ENCODE results near the gene SNX14. TPM values are rescaled to one million over a fixed set of nuclear protein-coding genes. Genes with fewer than 3 reads are reported as not detected.
"Not testable (repeated sequence)": the region's sequence is repeated elsewhere in the genome, so short reads cannot be mapped to it uniquely, and the experiment has no call there.

Gene SNX14
- total RNA-seq, 2 donors from 2014 or later, result 50.6 to 61.7 TPM

DNA sequence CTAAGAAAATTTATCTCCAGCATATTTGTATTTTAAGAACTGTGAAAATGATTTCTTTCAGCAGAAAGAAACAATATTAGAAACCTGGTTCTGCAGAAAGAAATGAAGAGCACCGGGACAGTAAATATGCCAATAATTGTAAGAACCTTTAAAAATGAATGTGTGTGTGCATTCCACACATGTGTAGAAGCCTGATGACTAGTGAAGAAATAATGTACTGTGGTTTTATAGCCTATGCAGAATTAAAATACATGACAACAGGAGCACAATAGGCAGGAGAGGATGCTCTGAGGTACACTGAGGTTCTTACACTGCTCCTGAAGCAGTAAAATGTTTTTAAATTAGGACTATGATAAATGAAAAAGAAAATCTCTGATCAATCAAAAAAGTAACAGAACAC, 48.9 kb downstream of the SNX14 start:
- ATAC-seq (replicated peaks in 1 of 2), result no peak
- Mint-ChIP-seq H3K27me3 (ENCODE audit: low read depth) (no peaks in the 10 kb centered on the region), H3K9me3 (no peaks in the 10 kb centered on the region), H3K36me3 (ENCODE audit: insufficient read depth in 2 of 2) (peaks cover 4 to 20% of the 10 kb centered on the region in 2 donors), H3K27ac (no peak overlapping the region), H3K4me1 (ENCODE audit: low read depth) (no peaks in the 10 kb centered on the region), H3K4me3 (no peak overlapping the region)
- DNase-seq, result no peak

GRCh38 chr6:85537055-85537494, 56.6 kb downstream of the SNX14 start:
- Mint-ChIP-seq H3K27me3 (ENCODE audit: low read depth) (no peaks in the 10 kb centered on the region), H3K4me3 (no peak overlapping the region), H3K9me3 (no peaks in the 10 kb centered on the region), H3K4me1 (ENCODE audit: low read depth) (no peaks in the 10 kb centered on the region), H3K27ac (no peak overlapping the region), H3K36me3 (ENCODE audit: insufficient read depth in 2 of 2) (peaks cover 0 to 6% of the 10 kb centered on the region in 2 donors)
- DNase-seq (no peak), ATAC-seq (replicated peaks in 1 of 2) (no peak)

- not testable (repeated sequence) for ATAC-seq (replicated peaks in 1 of 2); H3K4me3 Mint-ChIP-seq; H3K27me3 Mint-ChIP-seq (ENCODE audit: low read depth); DNase-seq; H3K9me3 Mint-ChIP-seq; H3K4me1 Mint-ChIP-seq (ENCODE audit: low read depth)
- Mint-ChIP-seq H3K27ac (peak overlapping the region; percentile 17), H3K36me3 (ENCODE audit: insufficient read depth in 2 of 2) (peaks cover 6 to 12% of the 10 kb centered on the region in 2 donors)
These were observed 69.4 kb downstream of the SNX14 start for GRCh38 chr6:85524281-85524680.

- Mint-ChIP-seq H3K27me3 (ENCODE audit: low read depth) (no peaks in the 10 kb centered on the region), H3K27ac (no peak overlapping the region), H3K36me3 (ENCODE audit: insufficient read depth in 2 of 2) (peaks cover 9 to 22% of the 10 kb centered on the region in 2 donors), H3K4me3 (no peak overlapping the region), H3K4me1 (ENCODE audit: low read depth) (no peaks in the 10 kb centered on the region), H3K9me3 (no peaks in the 10 kb centered on the region)
- ATAC-seq (replicated peaks in 1 of 2), result no peak
- no peak for DNase-seq
These were observed 77.5 kb downstream of the SNX14 start for GRCh38 chr6:85516168-85516567.

DNA sequence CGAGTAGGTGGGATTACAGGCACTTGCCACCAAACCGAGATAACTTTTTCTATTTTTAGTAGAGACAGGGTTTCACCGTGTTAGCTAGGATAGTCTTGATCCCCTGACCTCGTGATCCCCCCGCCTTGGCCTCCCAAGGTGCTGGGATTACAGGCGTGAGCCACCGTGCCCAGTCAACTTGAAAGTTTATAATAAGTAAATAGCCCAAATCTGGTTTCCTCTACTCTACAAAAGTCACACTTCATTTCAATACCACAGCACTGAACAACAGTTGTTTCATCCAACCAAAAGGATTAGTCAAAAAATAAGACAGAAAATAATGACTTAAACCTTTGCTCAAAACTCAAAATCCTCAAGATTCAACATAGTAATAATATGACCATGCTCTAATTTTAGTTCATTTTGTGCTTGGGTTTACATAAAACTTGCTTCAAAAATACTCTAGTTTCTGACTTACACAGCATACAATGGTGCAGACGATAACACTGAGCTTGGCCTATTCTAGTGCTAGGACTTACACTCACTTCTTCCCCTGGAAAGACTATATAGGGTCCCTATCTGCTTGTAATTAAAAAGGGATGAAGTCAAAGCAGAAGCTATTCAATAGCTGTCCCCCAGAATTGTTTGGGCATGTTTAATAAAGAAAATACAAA, 87.1 kb downstream of the SNX14 start:
- peaks cover 3 to 11% of the 10 kb centered on the region in 2 donors for H3K36me3 Mint-ChIP-seq (ENCODE audit: insufficient read depth in 2 of 2)
- peak; percentile 34 to 44 for DNase-seq
- ATAC-seq (replicated peaks in 1 of 2), result peak; percentile 86 to 91
- H3K27me3 Mint-ChIP-seq (ENCODE audit: low read depth), result no peaks in the 10 kb centered on the region
- H3K4me1 Mint-ChIP-seq (ENCODE audit: low read depth), result peaks cover 12% of the 10 kb centered on the region
- H3K4me3 Mint-ChIP-seq, result peak overlapping the region in 1 of 2 donors; percentile 30
- no peaks in the 10 kb centered on the region for H3K9me3 Mint-ChIP-seq
- peak overlapping the region; percentile 81 for H3K27ac Mint-ChIP-seq

DNA sequence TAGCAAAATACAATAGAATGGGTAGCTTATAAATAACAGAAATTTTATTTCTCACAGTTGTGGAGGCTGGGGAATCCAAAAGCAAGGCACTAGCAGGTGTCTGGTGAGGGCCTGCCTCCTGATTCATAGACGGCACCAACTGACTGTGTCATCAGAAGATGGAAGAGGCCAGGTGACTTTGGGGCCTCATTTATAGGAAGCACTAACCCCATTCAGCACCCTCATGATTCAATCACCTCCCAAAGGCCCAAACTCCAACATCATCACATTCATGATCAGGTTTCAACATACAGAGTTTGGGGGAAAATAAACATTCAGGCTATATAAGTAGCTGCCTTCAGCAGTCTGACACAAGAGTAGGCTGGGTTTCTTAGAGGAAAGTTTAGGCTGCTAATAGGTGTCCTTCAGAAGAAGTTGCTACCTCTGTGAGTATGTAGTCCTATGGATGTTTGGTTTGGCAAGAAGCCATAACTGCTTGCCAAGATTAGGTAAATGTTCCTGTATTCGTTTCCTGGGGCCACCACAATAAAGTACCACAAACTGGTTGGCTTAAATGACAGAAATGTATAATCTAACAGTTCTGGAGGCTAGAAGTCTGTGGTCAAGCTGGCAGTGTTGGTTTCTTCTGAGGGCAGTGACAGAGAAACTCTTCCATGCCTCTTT, 94.9 kb downstream of the SNX14 start:
- ATAC-seq (replicated peaks in 1 of 2), result peak; percentile 34 to 63
- H3K27me3 Mint-ChIP-seq (ENCODE audit: low read depth), result no peaks in the 10 kb centered on the region
- H3K27ac Mint-ChIP-seq, result no peak overlapping the region
- peaks cover 13 to 18% of the 10 kb centered on the region in 2 donors for H3K36me3 Mint-ChIP-seq (ENCODE audit: insufficient read depth in 2 of 2)
- DNase-seq, result no peak
- H3K4me3 Mint-ChIP-seq, result no peak overlapping the region
- peaks cover 10% of the 10 kb centered on the region for H3K4me1 Mint-ChIP-seq (ENCODE audit: low read depth)
- peaks cover 7 to 11% of the 10 kb centered on the region in 2 donors for H3K9me3 Mint-ChIP-seq

DNA sequence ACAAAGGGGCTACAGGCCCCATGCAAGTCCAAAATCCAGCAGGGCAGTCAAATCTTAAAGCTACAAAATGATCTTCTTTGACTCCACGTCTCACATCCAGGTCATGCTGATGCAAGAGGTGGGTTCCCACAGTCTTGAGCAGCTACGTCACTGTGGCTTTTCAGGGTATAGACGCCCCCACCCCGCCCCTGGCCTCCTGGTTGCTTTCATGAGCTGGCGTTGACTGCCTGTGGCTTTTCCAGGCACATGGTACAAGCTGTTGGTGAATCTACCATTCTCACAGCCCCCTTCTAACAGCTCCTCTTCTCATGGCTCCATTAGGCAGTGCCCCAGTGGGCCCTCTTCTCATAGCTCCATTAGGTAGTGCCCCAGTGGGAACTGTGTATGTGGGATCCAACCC, 96.8 kb downstream of the SNX14 start:
- Mint-ChIP-seq H3K9me3 (peaks cover 7 to 11% of the 10 kb centered on the region in 2 donors), H3K27ac (no peak overlapping the region), H3K4me3 (no peak overlapping the region), H3K27me3 (ENCODE audit: low read depth) (no peaks in the 10 kb centered on the region), H3K4me1 (ENCODE audit: low read depth) (peaks cover 10% of the 10 kb centered on the region), H3K36me3 (ENCODE audit: insufficient read depth in 2 of 2) (peaks cover 13 to 18% of the 10 kb centered on the region in 2 donors)
- ATAC-seq (replicated peaks in 1 of 2), result no peak
- DNase-seq, result no peak

- Mint-ChIP-seq H3K4me1 (ENCODE audit: low read depth) (peaks cover 10% of the 10 kb centered on the region), H3K9me3 (peaks cover 7 to 11% of the 10 kb centered on the region in 2 donors), H3K27ac (peak overlapping the region; percentile 91), H3K27me3 (ENCODE audit: low read depth) (no peaks in the 10 kb centered on the region), H3K4me3 (peak overlapping the region in 1 of 2 donors; percentile 43), H3K36me3 (ENCODE audit: insufficient read depth in 2 of 2) (peaks cover 13 to 18% of the 10 kb centered on the region in 2 donors)
- peak; percentile 37 to 64 for ATAC-seq (replicated peaks in 1 of 2)
- DNase-seq, result no peak
These were observed 97.6 kb downstream of the SNX14 start for GRCh38 chr6:85496009-85496579.

DNA sequence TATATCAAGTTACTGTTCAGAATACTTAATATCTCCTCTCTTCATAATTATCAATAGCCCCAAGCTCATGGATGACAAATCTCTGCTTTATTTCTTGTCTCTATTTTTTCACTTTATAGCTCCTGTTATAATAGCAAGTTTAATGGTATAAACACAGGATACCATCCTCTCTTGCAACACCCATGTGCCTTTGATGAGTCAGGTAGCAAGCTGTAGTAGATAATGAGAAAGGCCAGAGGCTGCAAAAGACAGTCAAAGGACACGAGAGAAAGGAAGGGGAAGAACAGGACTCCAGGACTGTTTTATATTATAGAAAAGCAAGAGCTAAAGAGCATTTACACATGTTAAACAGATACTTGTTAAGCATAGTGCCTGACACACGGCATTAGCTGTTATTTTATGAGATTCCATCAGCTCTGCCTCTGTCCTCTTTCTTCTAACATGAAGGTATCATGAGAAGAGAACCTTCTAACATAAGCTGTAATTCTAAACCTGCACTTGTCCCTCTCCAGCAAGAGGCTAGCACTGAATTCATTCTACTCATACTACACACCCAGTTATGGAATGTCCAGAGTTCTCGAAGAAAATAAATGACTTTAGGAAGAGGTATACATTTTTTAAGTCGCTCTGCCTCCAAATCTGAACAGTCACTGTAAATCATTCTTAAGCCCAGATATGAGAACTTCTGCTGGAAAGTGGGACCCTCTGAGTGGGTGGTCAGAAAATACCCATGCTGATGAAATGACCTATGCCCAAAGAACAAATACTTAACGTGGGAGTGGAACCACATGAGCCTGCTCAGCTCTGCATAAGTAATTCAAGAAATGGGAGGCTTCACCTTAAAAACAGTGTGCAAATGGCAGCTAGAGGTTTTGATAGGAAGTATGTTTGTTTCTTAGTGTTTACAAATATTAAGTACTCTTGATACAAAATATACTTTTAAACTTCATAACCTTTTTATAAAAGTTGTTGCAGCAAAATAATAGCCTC, 98.8 kb downstream of the SNX14 start:
- Mint-ChIP-seq H3K36me3 (ENCODE audit: insufficient read depth in 2 of 2) (peaks cover 13 to 16% of the 10 kb centered on the region in 2 donors), H3K27ac (no peak overlapping the region), H3K9me3 (peaks cover 7 to 11% of the 10 kb centered on the region in 2 donors), H3K4me1 (ENCODE audit: low read depth) (peaks cover 10% of the 10 kb centered on the region), H3K4me3 (no peak overlapping the region), H3K27me3 (ENCODE audit: low read depth) (no peaks in the 10 kb centered on the region)
- DNase-seq (no peak), ATAC-seq (replicated peaks in 1 of 2) (no peak)

- no peaks in the 10 kb centered on the region for H3K27me3 Mint-ChIP-seq (ENCODE audit: low read depth)
- H3K36me3 Mint-ChIP-seq (ENCODE audit: insufficient read depth in 2 of 2), result peaks cover 13 to 16% of the 10 kb centered on the region in 2 donors
- no peak for DNase-seq
- H3K9me3 Mint-ChIP-seq, result peaks cover 7 to 11% of the 10 kb centered on the region in 2 donors
- no peak overlapping the region for H3K4me3 Mint-ChIP-seq
- no peak overlapping the region for H3K27ac Mint-ChIP-seq
- ATAC-seq (replicated peaks in 1 of 2), result no peak
- peaks cover 10% of the 10 kb centered on the region for H3K4me1 Mint-ChIP-seq (ENCODE audit: low read depth)
These were observed 100.3 kb downstream of the SNX14 start for GRCh38 chr6:85493389-85493788.

DNA sequence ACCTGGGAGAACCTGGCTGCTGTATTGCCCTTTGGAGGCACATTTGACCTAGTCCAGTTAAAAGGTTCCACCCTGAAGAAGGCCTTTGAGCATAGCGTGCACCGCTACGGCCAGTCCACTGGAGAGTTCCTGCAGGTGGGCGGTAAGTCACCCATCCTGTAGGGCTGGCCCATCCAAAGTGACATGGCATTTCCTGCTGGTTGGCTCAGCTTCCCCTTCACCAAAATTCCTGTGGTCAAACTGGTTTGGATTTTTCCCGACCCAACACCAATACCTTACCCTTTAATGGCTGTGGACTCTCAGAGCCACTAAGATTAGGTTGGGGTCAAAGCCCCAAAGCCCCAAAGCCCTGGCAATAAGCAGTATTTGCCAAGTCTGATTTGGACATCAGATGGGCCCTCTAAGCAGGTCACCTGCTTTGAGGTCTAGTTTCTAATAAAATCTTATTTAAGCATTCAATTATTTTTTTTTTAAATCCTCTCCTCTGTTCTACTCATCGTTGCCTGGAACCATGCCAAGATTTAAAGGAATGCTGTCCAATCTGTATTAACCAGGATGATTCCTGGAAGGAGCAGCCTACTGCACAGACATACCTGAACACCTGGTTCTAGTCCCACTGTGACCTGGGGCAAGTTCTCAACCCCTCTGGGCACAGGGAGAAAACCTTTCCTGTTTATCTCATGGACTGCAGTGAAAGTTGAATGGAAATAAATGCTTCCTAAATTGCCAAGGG, 103.0 kb downstream of the SNX14 start:
- H3K27me3 Mint-ChIP-seq (ENCODE audit: low read depth), result no peaks in the 10 kb centered on the region
- DNase-seq, result no peak
- no peak for ATAC-seq (replicated peaks in 1 of 2)
- no peak overlapping the region for H3K4me3 Mint-ChIP-seq
- no peaks in the 10 kb centered on the region for H3K36me3 Mint-ChIP-seq (ENCODE audit: insufficient read depth in 2 of 2)
- H3K27ac Mint-ChIP-seq, result no peak overlapping the region
- no peaks in the 10 kb centered on the region for H3K9me3 Mint-ChIP-seq
- no peaks in the 10 kb centered on the region for H3K4me1 Mint-ChIP-seq (ENCODE audit: low read depth)

DNA sequence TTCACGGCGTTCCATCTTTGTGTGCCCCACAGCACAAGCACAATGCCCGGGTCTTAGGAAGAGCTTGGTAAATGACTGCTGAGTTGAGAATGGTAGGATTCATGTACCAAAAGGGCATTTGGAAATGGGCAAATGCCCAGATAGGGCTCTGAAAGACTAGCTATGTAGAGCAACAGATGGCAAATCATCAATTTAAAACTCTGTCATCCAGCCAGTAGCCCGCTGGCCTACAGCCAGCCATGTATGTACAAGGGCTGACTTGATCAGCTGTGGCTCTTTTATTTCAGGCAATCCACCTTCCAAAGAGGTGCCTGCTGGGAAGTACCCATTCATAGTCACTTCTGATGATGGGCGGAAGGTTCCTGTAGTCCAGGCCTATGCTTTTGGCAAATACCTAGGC, 108.7 kb downstream of the SNX14 start:
- no peaks in the 10 kb centered on the region for H3K9me3 Mint-ChIP-seq
- H3K27me3 Mint-ChIP-seq (ENCODE audit: low read depth), result no peaks in the 10 kb centered on the region
- no peaks in the 10 kb centered on the region for H3K36me3 Mint-ChIP-seq (ENCODE audit: insufficient read depth in 2 of 2)
- ATAC-seq (replicated peaks in 1 of 2) (no peak), DNase-seq (no peak)
- no peak overlapping the region for H3K4me3 Mint-ChIP-seq
- no peak overlapping the region for H3K27ac Mint-ChIP-seq
- H3K4me1 Mint-ChIP-seq (ENCODE audit: low read depth), result peaks cover 8% of the 10 kb centered on the region
